PC-9 (cell line): ENCODE data around the gene CA11. TPM values are rescaled to one million over a fixed set of nuclear protein-coding genes. Genes with fewer than 3 reads are reported as not detected.

Experiments
- BruUV-seq: library from RNA; stranded (reverse); fragments of 400-500 nt; replicated peaks from 2 replicates; lab custom pipeline; 2021; lab: Mats Ljungman, UMichigan
- CTCF ChIA-PET: fragments of 300-600 bp; sonication (Branson Sonifier 250); formaldehyde crosslinking; loops from one replicate; lab custom pipeline; 2022; ENCODE audit warnings: antibody characterized with exemption; lab: Charles Lee
- POLR2A ChIA-PET: fragments of 300-600 bp; sonication (Branson Sonifier 250); formaldehyde crosslinking; loops from one replicate; lab custom pipeline; 2022; ENCODE audit warnings: antibody characterized with exemption; ENCODE audit not compliant: unreplicated experiment; lab: Charles Lee
- DNase-seq, 2 experiments: peaks; one replicate each; pipeline versions ENCODE4 v3.0.0 to v3.0.0-alpha.2; 2015 to 2022; ENCODE audit warnings: mixed read lengths in 1 of 2
- H2AFZ ChIP-seq: fragments of 200-600 bp; sonication (generic); 2 replicates; pipeline ENCODE4 v1.8.1; 2017; ENCODE audit warnings: antibody characterized with exemption
- H3F3A ChIP-seq: fragments of 200-600 bp; sonication (generic); 2 replicates; pipeline ENCODE4 v1.8.1; 2017; ENCODE audit warnings: antibody characterized with exemption, mild to moderate bottlenecking, low read depth; ENCODE audit not compliant: insufficient read depth
- H3K27ac ChIP-seq: fragments of 200-600 bp; sonication (generic); 2 replicates; pipeline ENCODE4 v1.6.1; 2016; ENCODE audit warnings: mixed run types
- H3K27me3 ChIP-seq: fragments of 200-600 bp; sonication (generic); 2 replicates; pipeline ENCODE4 v1.6.1; 2016; ENCODE audit warnings: low read depth, mixed run types; ENCODE audit not compliant: insufficient read depth
- H3K36me3 ChIP-seq: fragments of 200-600 bp; sonication (generic); 2 replicates; pipeline ENCODE4 v1.6.1; 2016; ENCODE audit warnings: low read depth, mixed run types
- H3K4me1 ChIP-seq: fragments of 200-600 bp; sonication (generic); replicated peaks from 2 replicates; pipeline ENCODE4 v1.6.1; 2016; ENCODE audit warnings: mixed run types; ENCODE audit not compliant: insufficient read depth
- H3K4me2 ChIP-seq: fragments of 200-600 bp; sonication (generic); 2 replicates; pipeline ENCODE4 v1.6.1; 2017; ENCODE audit warnings: mixed run types
- H3K4me3 ChIP-seq: fragments of 200-600 bp; sonication (generic); 2 replicates; pipeline ENCODE4 v1.6.1; 2016; ENCODE audit warnings: mixed run types
- H3K79me2 ChIP-seq: fragments of 200-600 bp; sonication (generic); 2 replicates; pipeline ENCODE4 v1.6.1; 2017; ENCODE audit warnings: low read depth, mixed run types
- H3K9me2 ChIP-seq: fragments of 200-600 bp; sonication (generic); 2 replicates; pipeline ENCODE4 v1.8.1; 2017; ENCODE audit warnings: mild to moderate bottlenecking; ENCODE audit not compliant: insufficient read depth
- H3K9me3 ChIP-seq: fragments of 200-600 bp; sonication (generic); 2 replicates; pipeline ENCODE4 v1.8.1; 2016; ENCODE audit warnings: low read depth; ENCODE audit not compliant: insufficient read depth
- H4K20me1 ChIP-seq: fragments of 200-600 bp; sonication (generic); 2 replicates; pipeline ENCODE4 v1.8.1; 2017; ENCODE audit not compliant: insufficient read depth
- CTCF ChIP-seq: fragments of 200-600 bp; sonication (generic); conservative IDR thresholded peaks from 2 replicates; pipeline ENCODE4 v1.6.1; 2017; ENCODE audit warnings: mixed run types, antibody characterized with exemption, mild to moderate bottlenecking, moderate library complexity
- EZH2 ChIP-seq: fragments of 200-600 bp; sonication (generic); IDR thresholded peaks from 2 replicates; pipeline ENCODE4 v1.8.0; 2017; ENCODE audit warnings: antibody characterized with exemption, low read depth
- intact Hi-C: fragments of 100-400 bp; cut with micrococcal nuclease; formaldehyde crosslinking; loops from one replicate; pipeline ENCODE4 v1.10.0; 2022; ENCODE audit not compliant: unreplicated experiment
- total RNA-seq: library from RNA; stranded (reverse); gene quantifications from 2 replicates; pipeline ENCODE4 v1.2.3, GENCODE V29; 2021

CA11 gene
- total RNA-seq, 1 experiment from 2014 or later, result 11.0 TPM

GRCh38 chr19:48625891-48626327, 20.1 kb downstream of the CA11 start:
- ChIA-PET CTCF (no interaction called here), POLR2A (no interaction called here)
- Histone ChIP-seq H3K9me3 (no peaks in the 10 kb centered on the region), H4K20me1 (no peaks in the 10 kb centered on the region), H3K9me2 (no peaks in the 10 kb centered on the region), H3K4me2 (no peak overlapping the region), H3K27me3 (no peaks in the 10 kb centered on the region), H3K27ac (no peak overlapping the region; the same call in 1 of the 2 replicates), H3K79me2 (no peaks in the 10 kb centered on the region; the same call in 1 of the 2 replicates), H3K4me3 (no peak overlapping the region), H2AFZ (no peak overlapping the region), H3F3A (peaks cover 70% of the 10 kb centered on the region), H3K4me1 (peaks cover 25% of the 10 kb centered on the region), H3K36me3 (no peaks in the 10 kb centered on the region)
- intact Hi-C loops, result no loop called here
- DNase-seq, result no peak
- TF ChIP-seq EZH2 (no peak), CTCF (no peak)
- BruUV-seq, result no TSS peak

- Histone ChIP-seq H3K79me2 (peaks cover 3% of the 10 kb centered on the region), H2AFZ (no peak overlapping the region), H3K27ac (no peak overlapping the region), H3K4me3 (no peak overlapping the region), H3F3A (peaks cover 72% of the 10 kb centered on the region), H3K9me2 (no peaks in the 10 kb centered on the region), H3K4me2 (no peak overlapping the region), H4K20me1 (no peaks in the 10 kb centered on the region), H3K36me3 (no peaks in the 10 kb centered on the region), H3K4me1 (peaks cover 27% of the 10 kb centered on the region), H3K9me3 (no peaks in the 10 kb centered on the region), H3K27me3 (no peaks in the 10 kb centered on the region)
- no TSS peak for BruUV-seq
- intact Hi-C loops, result no loop called here
- no peak for TF ChIP-seq EZH2
- no peak for TF ChIP-seq CTCF
- DNase-seq, result no peak
- CTCF ChIA-PET, result no interaction called here
- POLR2A ChIA-PET, result no interaction called here
These were observed 20.9 kb downstream of the CA11 start for GRCh38 chr19:48624791-48625723.

- intact Hi-C loops, result no loop called here
- H3K36me3 ChIP-seq, result no peaks in the 10 kb centered on the region
- BruUV-seq, result no TSS peak
- peaks cover 9% of the 10 kb centered on the region for H3K79me2 ChIP-seq
- H4K20me1 ChIP-seq, result no peaks in the 10 kb centered on the region
- H3K4me1 ChIP-seq, result peaks cover 32% of the 10 kb centered on the region
- H3K9me2 ChIP-seq, result no peaks in the 10 kb centered on the region
- H3F3A ChIP-seq, result peaks cover 70% of the 10 kb centered on the region
- H3K9me3 ChIP-seq, result no peaks in the 10 kb centered on the region
- no peak overlapping the region for H2AFZ ChIP-seq
- DNase-seq, result no peak
- no peaks in the 10 kb centered on the region for H3K27me3 ChIP-seq
- no peak overlapping the region for H3K4me3 ChIP-seq
- H3K27ac ChIP-seq, result no peak overlapping the region
- CTCF ChIA-PET, result no interaction called here
- no peak overlapping the region for H3K4me2 ChIP-seq
- TF ChIP-seq CTCF (no peak), EZH2 (no peak)
- POLR2A ChIA-PET, result interaction anchor here (0.5 kb wide), 1 partner anchor 1018 kb away, joined by 3 read pairs; the partner anchor contains the start of gene SCAF1
These were observed 21.9 kb downstream of the CA11 start for GRCh38 chr19:48624067-48624594.
